ENCODE measurements around the gene RANBP17.

DNA sequence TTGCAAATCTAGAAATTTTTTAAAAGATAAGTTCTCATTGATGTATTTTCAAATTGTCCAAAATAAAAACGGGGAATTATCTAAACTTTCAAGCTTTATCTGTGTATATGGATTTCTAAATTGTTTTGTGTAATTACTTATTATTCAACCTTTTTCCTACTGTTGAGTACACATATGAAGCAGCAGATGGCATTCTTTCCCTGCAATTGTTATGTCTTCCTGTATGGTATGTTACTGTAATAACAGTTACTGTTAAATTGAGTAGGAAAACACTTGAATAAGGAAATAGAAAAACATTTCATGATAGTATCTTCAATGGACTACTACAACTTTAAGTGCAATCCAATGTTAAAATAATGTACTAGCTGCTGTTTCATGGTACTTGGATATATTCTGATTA lies 124.8 kb downstream of the RANBP17 start:
- peak in 1 of 2 experiments; percentile 17; a peak in 1 of 4 replicates for TF ChIP-seq CTCF (conservative IDR thresholded peaks at IDR 0.05; ENCODE audit: low read depth in 2 of 2)
- no peak for TF ChIP-seq POLR2AphosphoS5 (IDR thresholded peaks at IDR 0.05; ENCODE audit: low read depth)
- no peak for TF ChIP-seq EZH2 (IDR thresholded peaks at IDR 0.05; ENCODE audit: low read depth, unreplicated experiment)
- no peak for TF ChIP-seq EZH2phosphoT487 (IDR thresholded peaks at IDR 0.05; ENCODE audit: unreplicated experiment)
- TF ChIP-seq JUNB (IDR thresholded peaks at IDR 0.05; ENCODE audit: unreplicated experiment) = no peak
- no peak for TF ChIP-seq CREB1 (CRISPR knock-in tag; IDR thresholded peaks at IDR 0.05; ENCODE audit: low read depth)
- TF ChIP-seq, protein P1, sequence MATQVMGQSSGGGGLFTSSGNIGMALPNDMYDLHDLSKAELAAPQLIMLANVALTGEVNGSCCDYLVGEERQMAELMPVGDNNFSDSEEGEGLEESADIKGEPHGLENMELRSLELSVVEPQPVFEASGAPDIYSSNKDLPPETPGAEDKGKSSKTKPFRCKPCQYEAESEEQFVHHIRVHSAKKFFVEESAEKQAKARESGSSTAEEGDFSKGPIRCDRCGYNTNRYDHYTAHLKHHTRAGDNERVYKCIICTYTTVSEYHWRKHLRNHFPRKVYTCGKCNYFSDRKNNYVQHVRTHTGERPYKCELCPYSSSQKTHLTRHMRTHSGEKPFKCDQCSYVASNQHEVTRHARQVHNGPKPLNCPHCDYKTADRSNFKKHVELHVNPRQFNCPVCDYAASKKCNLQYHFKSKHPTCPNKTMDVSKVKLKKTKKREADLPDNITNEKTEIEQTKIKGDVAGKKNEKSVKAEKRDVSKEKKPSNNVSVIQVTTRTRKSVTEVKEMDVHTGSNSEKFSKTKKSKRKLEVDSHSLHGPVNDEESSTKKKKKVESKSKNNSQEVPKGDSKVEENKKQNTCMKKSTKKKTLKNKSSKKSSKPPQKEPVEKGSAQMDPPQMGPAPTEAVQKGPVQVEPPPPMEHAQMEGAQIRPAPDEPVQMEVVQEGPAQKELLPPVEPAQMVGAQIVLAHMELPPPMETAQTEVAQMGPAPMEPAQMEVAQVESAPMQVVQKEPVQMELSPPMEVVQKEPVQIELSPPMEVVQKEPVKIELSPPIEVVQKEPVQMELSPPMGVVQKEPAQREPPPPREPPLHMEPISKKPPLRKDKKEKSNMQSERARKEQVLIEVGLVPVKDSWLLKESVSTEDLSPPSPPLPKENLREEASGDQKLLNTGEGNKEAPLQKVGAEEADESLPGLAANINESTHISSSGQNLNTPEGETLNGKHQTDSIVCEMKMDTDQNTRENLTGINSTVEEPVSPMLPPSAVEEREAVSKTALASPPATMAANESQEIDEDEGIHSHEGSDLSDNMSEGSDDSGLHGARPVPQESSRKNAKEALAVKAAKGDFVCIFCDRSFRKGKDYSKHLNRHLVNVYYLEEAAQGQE (IDR thresholded peaks at IDR 0.05; ENCODE audit: unreplicated experiment) = no peak
- TF ChIP-seq NANOG (IDR thresholded peaks at IDR 0.05; ENCODE audit: borderline replicate concordance) = no peak
- TF ChIP-seq, protein P2, sequence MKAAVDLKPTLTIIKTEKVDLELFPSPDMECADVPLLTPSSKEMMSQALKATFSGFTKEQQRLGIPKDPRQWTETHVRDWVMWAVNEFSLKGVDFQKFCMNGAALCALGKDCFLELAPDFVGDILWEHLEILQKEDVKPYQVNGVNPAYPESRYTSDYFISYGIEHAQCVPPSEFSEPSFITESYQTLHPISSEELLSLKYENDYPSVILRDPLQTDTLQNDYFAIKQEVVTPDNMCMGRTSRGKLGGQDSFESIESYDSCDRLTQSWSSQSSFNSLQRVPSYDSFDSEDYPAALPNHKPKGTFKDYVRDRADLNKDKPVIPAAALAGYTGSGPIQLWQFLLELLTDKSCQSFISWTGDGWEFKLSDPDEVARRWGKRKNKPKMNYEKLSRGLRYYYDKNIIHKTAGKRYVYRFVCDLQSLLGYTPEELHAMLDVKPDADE (IDR thresholded peaks at IDR 0.05) = no peak

All from GM23338 (cell line).